Measurements from ENCODE around the gene LNPEP. TPM values are rescaled to one million over a fixed set of nuclear protein-coding genes. Genes with fewer than 3 reads are reported as not detected.

LNPEP gene
- total and polyA plus RNA-seq, 12 donors = 5.4 to 87.4 (median 65.5) TPM

GRCh38 chr5:96934708-96935558 lies 947 bp upstream of the LNPEP start:
- Histone ChIP-seq H3K27ac (peak overlapping the region; percentile 94 to 99 (median 97)), H3K4me3 (peak overlapping the region; percentile 73 to 93 (median 88)), H3K36me3 (no peaks in the 10 kb centered on the region), H3K27me3 (no peaks in the 10 kb centered on the region), H3K4me1 (peaks cover 0 to 61% (median 40%) of the 10 kb centered on the region in 9 donors), H3K9me3 (no peaks in the 10 kb centered on the region)
- peak in 3 of 9 donors; percentile 2 to 27 (median 16) for TF ChIP-seq CTCF (IDR thresholded peaks at IDR 0.05)
- intact Hi-C loops (cut with DNase I) = loop anchor here in 7 of 10 donors (5.0 to 10.0 kb wide), 7 partner anchors 37 to 130 kb away; partner anchors contain the start of genes ERAP2 (in 4 of the 7) and ERAP1 (in 2 of the 7)
- 0 to 1% methylated on average over 80 of the region's 80 CpGs for WGBS, 2 donors
- ATAC-seq (peak; percentile 86 to 95 (median 91)), DNase-seq (peak; percentile 91 to 93)

- Histone ChIP-seq H3K27me3 (no peaks in the 10 kb centered on the region), H3K27ac (peak overlapping the region; percentile 94 to 99 (median 97)), H3K4me1 (peaks cover 0 to 67% (median 40%) of the 10 kb centered on the region in 9 donors), H3K36me3 (no peaks in the 10 kb centered on the region), H3K9me3 (no peaks in the 10 kb centered on the region), H3K4me3 (peak overlapping the region; percentile 73 to 93 (median 88))
- DNase-seq (peak; percentile 27 to 37), ATAC-seq (peak in 2 of 8 donors; percentile 1 to 8)
- WGBS, 2 donors = 0 to 1% methylated on average over 26 to 27 of the region's 27 CpGs
- intact Hi-C loops (cut with DNase I) = loop anchor here in 6 of 10 donors (5.0 to 10.0 kb wide), 7 partner anchors 36 to 132 kb away; partner anchors contain the start of genes ERAP2 (in 3 of the 6) and ERAP1 (in 2 of the 6)
- no peak for TF ChIP-seq CTCF (IDR thresholded peaks at IDR 0.05)
Measured at GRCh38 chr5:96936431-96937320, 796 bp downstream of the LNPEP start.

- no peaks in the 10 kb centered on the region for H3K9me3 ChIP-seq
- H3K27me3 ChIP-seq = no peaks in the 10 kb centered on the region
- no peak for DNase-seq
- ATAC-seq = no peak
- intact Hi-C loops (cut with DNase I) = no loop called here
- no peak for TF ChIP-seq CTCF (IDR thresholded peaks at IDR 0.05)
- peak overlapping the region in 1 of 10 donors; percentile 3 for H3K27ac ChIP-seq
- no peaks in the 10 kb centered on the region for H3K36me3 ChIP-seq
- 80 to 84% methylated on average over 3 of the region's 3 CpGs for WGBS, 2 donors
- H3K4me1 ChIP-seq = peaks cover 0 to 54% (median 25%) of the 10 kb centered on the region in 9 donors
- H3K4me3 ChIP-seq = no peak overlapping the region
Measured at GRCh38 chr5:96940586-96940985, 4.7 kb downstream of the LNPEP start.

- WGBS, 2 donors = 55 to 85% methylated on average over 4 of the region's 4 CpGs
- no peak for DNase-seq
- Histone ChIP-seq H3K4me1 (peaks cover 0 to 58% (median 25%) of the 10 kb centered on the region in 9 donors), H3K4me3 (no peak overlapping the region), H3K36me3 (no peaks in the 10 kb centered on the region), H3K27me3 (no peaks in the 10 kb centered on the region), H3K9me3 (no peaks in the 10 kb centered on the region), H3K27ac (no peak overlapping the region)
- no peak for TF ChIP-seq CTCF (IDR thresholded peaks at IDR 0.05)
- no peak for ATAC-seq
- intact Hi-C loops (cut with DNase I) = no loop called here
Measured at GRCh38 chr5:96941140-96941539, 5.3 kb downstream of the LNPEP start.
